Measurements from ENCODE around the gene MAG. TPM values are rescaled to one million over a fixed set of nuclear protein-coding genes. Genes with fewer than 3 reads are reported as not detected.
A peak's percentile ranks its signal among the peaks of the same experiment; 100 is the strongest.

MAG gene
- total and polyA plus RNA-seq, 9 of the 15 experiments (the other 6 are each of a cell fraction or from before 2014, with no cell fraction given) = 0.11 to 10.0 (median 1.6) TPM

DNA sequence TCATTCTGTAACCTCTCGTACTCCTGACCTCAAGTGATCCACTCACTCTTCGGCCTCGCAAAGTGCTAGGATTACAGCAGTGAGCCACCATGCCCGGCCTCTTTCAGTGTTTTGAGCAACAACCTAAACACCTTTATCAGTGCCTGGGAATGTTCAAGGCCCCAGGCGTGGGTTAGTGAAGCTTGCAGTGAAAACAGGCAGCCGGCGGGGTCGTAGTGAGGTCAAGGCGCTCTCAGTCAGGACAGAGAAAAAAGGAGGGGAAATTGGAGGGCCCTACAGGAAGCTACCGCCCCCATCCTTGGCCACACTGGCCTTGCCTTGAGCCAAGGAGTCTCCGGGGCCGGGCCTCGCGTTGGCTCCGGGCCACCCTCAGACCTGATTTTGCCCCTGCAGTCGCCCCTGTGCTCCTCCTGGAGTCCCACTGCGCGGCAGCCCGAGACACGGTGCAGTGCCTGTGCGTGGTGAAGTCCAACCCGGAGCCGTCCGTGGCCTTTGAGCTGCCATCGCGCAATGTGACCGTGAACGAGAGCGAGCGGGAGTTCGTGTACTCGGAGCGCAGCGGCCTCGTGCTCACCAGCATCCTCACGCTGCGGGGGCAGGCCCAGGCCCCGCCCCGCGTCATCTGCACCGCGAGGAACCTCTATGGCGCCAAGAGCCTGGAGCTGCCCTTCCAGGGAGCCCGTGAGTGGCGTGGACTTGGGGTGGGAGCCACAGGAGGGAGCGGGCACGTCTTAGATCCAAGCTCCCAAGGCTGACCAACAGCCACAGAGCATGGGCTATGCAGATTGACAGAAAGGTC, 17.7 kb downstream of the MAG start (continued):
- TF ChIP-seq NONO (IDR thresholded peaks at IDR 0.05; ENCODE audit: low read depth in 2 of 2, low read length in 1 of 2) (peak in 1 of 2 experiments; percentile 68; a peak in 2 of 4 replicates), FOXJ2 (tag; IDR thresholded peaks at IDR 0.05) (0 out of 2 replicates have a peak, but pooled peaks have one; percentile 31), DMBX1 (CRISPR knock-in tag; IDR thresholded peaks at IDR 0.05; ENCODE audit: borderline replicate concordance) (peak; percentile 94), ZBTB33 (CRISPR knock-in tag; IDR thresholded peaks at IDR 0.05) (peak; percentile 96), NR2C2 (CRISPR knock-in tag; IDR thresholded peaks at IDR 0.05) (peak; percentile 37; the same call in 1 of the 2 replicates), NR2C2 (tag; IDR thresholded peaks at IDR 0.05) (peak; percentile 88), RAD21 (CRISPR knock-in tag; conservative IDR thresholded peaks at IDR 0.05 in 1 of 2, IDR thresholded peaks at IDR 0.05 in 1 of 2) (peak in 1 of 2 experiments; percentile 6; a peak in 1 of 4 replicates), EP300 (IDR thresholded peaks at IDR 0.05; ENCODE audit: low read length) (peak; percentile 51; the same call in 1 of the 2 replicates), RAD51 (IDR thresholded peaks at IDR 0.05; ENCODE audit: borderline replicate concordance, low read depth) (no peak), RFX7 (CRISPR knock-in tag; IDR thresholded peaks at IDR 0.05) (no peak), CREBBP (IDR thresholded peaks at IDR 0.05; ENCODE audit: low read depth, low read length) (no peak), HDAC8 (tag; IDR thresholded peaks at IDR 0.05) (peak; percentile 88), ZSCAN29 (IDR thresholded peaks at IDR 0.05) (0 out of 2 replicates have a peak, but pooled peaks have one; percentile 44), ZKSCAN8 (CRISPR knock-in tag; IDR thresholded peaks at IDR 0.05) (peak; percentile 82; the same call in 1 of the 2 replicates), CTBP1 (IDR thresholded peaks at IDR 0.05; ENCODE audit: borderline replicate concordance) (peak; percentile 67; the same call in 1 of the 2 replicates), TAF1 (IDR thresholded peaks at IDR 0.05; ENCODE audit: control insufficient read depth, extremely low read depth, insufficient read depth, low read length, severe bottlenecking) (peak; percentile 38), RBM14 (IDR thresholded peaks at IDR 0.05; ENCODE audit: borderline replicate concordance, insufficient read depth, low read depth, low read length) (no peak), MED1 (CRISPR knock-in tag; IDR thresholded peaks at IDR 0.05; ENCODE audit: borderline replicate concordance) (0 out of 2 replicates have a peak, but pooled peaks have one; percentile 9), SPI1 (IDR thresholded peaks at IDR 0.05; ENCODE audit: borderline replicate concordance, low read depth, low read length) (no peak), SMAD3 (CRISPR knock-in tag; conservative IDR thresholded peaks at IDR 0.05) (0 out of 2 replicates have a peak, but pooled peaks have one; percentile 25), GABPB2 (CRISPR knock-in tag; conservative IDR thresholded peaks at IDR 0.05) (0 out of 2 replicates have a peak, but pooled peaks have one; percentile 39), ATF7 (IDR thresholded peaks at IDR 0.05) (0 out of 2 replicates have a peak, but pooled peaks have one; percentile 18)
- TF ChIP-seq, protein P1, sequence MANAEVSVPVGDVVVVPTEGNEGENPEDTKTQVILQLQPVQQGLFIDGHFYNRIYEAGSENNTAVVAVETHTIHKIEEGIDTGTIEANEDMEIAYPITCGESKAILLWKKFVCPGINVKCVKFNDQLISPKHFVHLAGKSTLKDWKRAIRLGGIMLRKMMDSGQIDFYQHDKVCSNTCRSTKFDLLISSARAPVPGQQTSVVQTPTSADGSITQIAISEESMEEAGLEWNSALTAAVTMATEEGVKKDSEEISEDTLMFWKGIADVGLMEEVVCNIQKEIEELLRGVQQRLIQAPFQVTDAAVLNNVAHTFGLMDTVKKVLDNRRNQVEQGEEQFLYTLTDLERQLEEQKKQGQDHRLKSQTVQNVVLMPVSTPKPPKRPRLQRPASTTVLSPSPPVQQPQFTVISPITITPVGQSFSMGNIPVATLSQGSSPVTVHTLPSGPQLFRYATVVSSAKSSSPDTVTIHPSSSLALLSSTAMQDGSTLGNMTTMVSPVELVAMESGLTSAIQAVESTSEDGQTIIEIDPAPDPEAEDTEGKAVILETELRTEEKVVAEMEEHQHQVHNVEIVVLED (CRISPR knock-in tag; IDR thresholded peaks at IDR 0.05) = peak; percentile 76

All from K562 (cell line).